Uterus (tissue), 2 donors: ENCODE data around the gene TMEM117.

Experiments used
- POLR2A ChIP-seq, 2 donors: fragments of 450-650 bp; IDR thresholded peaks; one replicate each; pipeline ENCODE4 v1.6.1; 2016; ENCODE audit warnings: antibody characterized with exemption in 2 of 2, mild to moderate bottlenecking in 1 of 2, moderate library complexity in 1 of 2
- TF ChIP-seq, protein P1 (sequence below), 4 experiments: fragments of 200-600 bp in 2 of 4; fragments of 450-650 bp in 2 of 4; sonication (generic) in 2 of 4; IDR thresholded peaks; one replicate each; pipeline ENCODE4 v1.5.1; 2016 to 2019; ENCODE audit warnings: antibody characterized with exemption in 4 of 4, mild to moderate bottlenecking in 2 of 4, moderate library complexity in 1 of 4

DNA sequence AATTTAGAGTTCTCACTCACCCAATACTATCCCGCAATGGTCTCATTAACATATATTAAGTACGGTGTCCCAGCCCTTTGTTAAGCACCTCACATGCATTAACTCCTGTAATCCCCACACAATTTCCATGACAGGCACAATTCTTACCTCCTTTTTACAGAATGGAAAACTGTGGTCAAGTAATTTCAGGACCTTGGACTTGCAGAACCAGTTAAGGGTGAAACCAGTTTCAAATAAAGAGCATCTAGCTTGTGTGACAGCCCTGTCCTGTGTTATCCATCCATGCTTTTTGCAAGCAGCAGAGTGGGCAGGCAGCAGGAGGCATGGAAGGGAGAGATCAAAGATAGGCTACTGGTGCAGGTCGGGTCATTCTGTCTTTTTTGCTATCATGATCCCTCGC, 569.4 kb downstream of the TMEM117 start:
- TF ChIP-seq, protein P1, sequence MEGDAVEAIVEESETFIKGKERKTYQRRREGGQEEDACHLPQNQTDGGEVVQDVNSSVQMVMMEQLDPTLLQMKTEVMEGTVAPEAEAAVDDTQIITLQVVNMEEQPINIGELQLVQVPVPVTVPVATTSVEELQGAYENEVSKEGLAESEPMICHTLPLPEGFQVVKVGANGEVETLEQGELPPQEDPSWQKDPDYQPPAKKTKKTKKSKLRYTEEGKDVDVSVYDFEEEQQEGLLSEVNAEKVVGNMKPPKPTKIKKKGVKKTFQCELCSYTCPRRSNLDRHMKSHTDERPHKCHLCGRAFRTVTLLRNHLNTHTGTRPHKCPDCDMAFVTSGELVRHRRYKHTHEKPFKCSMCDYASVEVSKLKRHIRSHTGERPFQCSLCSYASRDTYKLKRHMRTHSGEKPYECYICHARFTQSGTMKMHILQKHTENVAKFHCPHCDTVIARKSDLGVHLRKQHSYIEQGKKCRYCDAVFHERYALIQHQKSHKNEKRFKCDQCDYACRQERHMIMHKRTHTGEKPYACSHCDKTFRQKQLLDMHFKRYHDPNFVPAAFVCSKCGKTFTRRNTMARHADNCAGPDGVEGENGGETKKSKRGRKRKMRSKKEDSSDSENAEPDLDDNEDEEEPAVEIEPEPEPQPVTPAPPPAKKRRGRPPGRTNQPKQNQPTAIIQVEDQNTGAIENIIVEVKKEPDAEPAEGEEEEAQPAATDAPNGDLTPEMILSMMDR (IDR thresholded peaks at IDR 0.05): no peak
- no peak for TF ChIP-seq POLR2A (IDR thresholded peaks at IDR 0.05)
